Glomerular endothelial cell (primary cell): ENCODE data around the gene TBXT. TPM values are rescaled to one million over a fixed set of nuclear protein-coding genes. Genes with fewer than 3 reads are reported as not detected.

Experiments
- DNase-seq: peaks from one replicate; pipeline ENCODE4 v3.0.0-alpha.2; 2011; ENCODE audit warnings: low read depth, low spot score; ENCODE audit errors: extremely low read depth
- total RNA-seq: library from RNA; depleted of rRNA; stranded (reverse); fragments of >200 nt; gene quantifications from 2 replicates; pipeline ENCODE4 v1.2.3, GENCODE V29; 2015

The TBXT gene
- total RNA-seq, 1 donor from 2014 or later, result not detected

- no peak for DNase-seq
These were observed 48.3 kb downstream of the TBXT start for GRCh38 chr6:166119116-166119911.

- no peak for DNase-seq
These were observed 52.0 kb downstream of the TBXT start for GRCh38 chr6:166115609-166116008.

GRCh38 chr6:166112580-166112979, 55.1 kb downstream of the TBXT start:
- no peak for DNase-seq

GRCh38 chr6:166109608-166110007, 58.0 kb downstream of the TBXT start:
- DNase-seq, result no peak

Other genes with a start within 250 kb of the TBXT start
- gene PRR18, start 140.5 kb upstream of the TBXT start, total RNA-seq, result not detected in 2 replicates
- 28.0 and 34.4 TPM in 2 replicates for gene SFT2D1, start 174.7 kb upstream of the TBXT start, total RNA-seq
- 19.2 and 28.1 TPM in 2 replicates for gene MPC1, start 215.1 kb upstream of the TBXT start, total RNA-seq